HCT116 (cell line): ENCODE measurements around the gene HIRA. TPM values are rescaled to one million over a fixed set of nuclear protein-coding genes. Genes with fewer than 3 reads are reported as not detected.

ENCODE experiments used
- ATAC-seq: fragments of 200-7000 bp; cut with Tn5 transposase; 2 replicates; pipeline ENCODE4 v1.9.1; 2020; ENCODE audit warnings: mild to moderate bottlenecking, moderate library complexity
- BruUV-seq: library from RNA; stranded (reverse); fragments of 400-500 nt; replicated peaks from 2 replicates; lab custom pipeline; 2021; lab: Mats Ljungman, UMichigan
- CTCF ChIA-PET: fragments of 300-600 bp; sonication (Branson Sonifier 250); formaldehyde crosslinking; loops from one replicate; lab custom pipeline; 2021; ENCODE audit warnings: antibody characterized with exemption; lab: Charles Lee
- POLR2A ChIA-PET: fragments of 300-600, 350-600 bp; sonication (Branson Sonifier 250); formaldehyde crosslinking; loops from one replicate; lab custom pipeline; 2021; ENCODE audit warnings: antibody characterized with exemption; lab: Charles Lee
- RAD21 ChIA-PET, 2 experiments: fragments of 300-600 bp; sonication (Branson Sonifier 250); formaldehyde crosslinking; loops; one replicate each; lab custom pipeline; 2023; ENCODE audit warnings: low total read pairs in 2 of 2; ENCODE audit not compliant: uncharacterized antibody in 2 of 2, unreplicated experiment in 2 of 2, low non-redundant PET in 1 of 2; lab: Charles Lee
- DNase-seq: peaks from one replicate; pipeline ENCODE4 v3.0.0-alpha.2; 2010; ENCODE audit warnings: low read depth, low spot score
- H2AFZ ChIP-seq: fragments of 200-600 bp; shearing (Covaris generic), sonication (generic); 2 replicates; pipeline ENCODE4 v1.6.1; 2017; ENCODE audit warnings: low read depth, mixed run types, mixed read lengths, antibody characterized with exemption, low read length; ENCODE audit not compliant: poor library complexity, severe bottlenecking
- H3K27ac ChIP-seq: 2 replicates; pipeline ENCODE4 v1.5.1; 2012; ENCODE audit warnings: low read depth, low read length
- H3K27me3 ChIP-seq: fragments of 200-600 bp; sonication (generic); 2 replicates; pipeline ENCODE4 v1.6.1; 2016; ENCODE audit warnings: mixed run types, low read length, mixed read lengths; ENCODE audit not compliant: insufficient read depth
- H3K36me3 ChIP-seq, 2 experiments: fragments of 200-500 bp in 1 of 2; fragments of 200-600 bp in 1 of 2; sonication (Bioruptor generic) in 1 of 2; sonication (generic) in 1 of 2; 2 replicates each; pipeline versions ENCODE4 v1.5.1 to v1.6.1; 2014 to 2016; ENCODE audit warnings: low read length in 2 of 2, inconsistent platforms in 1 of 2, mixed read lengths in 1 of 2, mixed run types in 1 of 2; ENCODE audit not compliant: insufficient read depth in 2 of 2, control insufficient read depth in 1 of 2
- H3K4me1 ChIP-seq, 2 experiments: fragments of 200-600 bp in 1 of 2; sonication (generic) in 1 of 2; 2 replicates each; pipeline versions ENCODE4 v1.5.1 to v1.6.1; 2012 to 2017; ENCODE audit warnings: low read length in 2 of 2, inconsistent platforms in 1 of 2, mild to moderate bottlenecking in 1 of 2, mixed read lengths in 1 of 2, mixed run types in 1 of 2, moderate library complexity in 1 of 2; ENCODE audit not compliant: insufficient read depth in 2 of 2, control insufficient read depth in 1 of 2
- H3K4me2 ChIP-seq: fragments of 200-600 bp; sonication (generic); 2 replicates; pipeline ENCODE4 v1.6.1; 2017; ENCODE audit warnings: mixed run types, low read length, mixed read lengths
- H3K4me3 ChIP-seq, 2 experiments: fragments of 200-600 bp in 1 of 2; sonication (generic) in 1 of 2; replicated peaks in 1 of 2; 2 replicates each; pipeline ENCODE4 v1.5.1; 2011 to 2016; ENCODE audit warnings: low read length in 2 of 2, control low read depth in 1 of 2, low read depth in 1 of 2, mild to moderate bottlenecking in 1 of 2, mixed read lengths in 1 of 2, mixed run types in 1 of 2
- H3K79me2 ChIP-seq: fragments of 200-600 bp; sonication (generic); 2 replicates; pipeline ENCODE4 v1.6.1; 2017; ENCODE audit warnings: mild to moderate bottlenecking, mixed run types, low read length, moderate library complexity, mixed read lengths; ENCODE audit not compliant: insufficient read depth
- H3K9ac ChIP-seq: fragments of 200-600 bp; sonication (generic); 2 replicates; pipeline ENCODE4 v1.6.1; 2016; ENCODE audit warnings: low read length, mixed read lengths
- H3K9me2 ChIP-seq: fragments of 200-600 bp; sonication (generic), shearing (Covaris generic); 2 replicates; pipeline ENCODE4 v1.6.1; 2017; ENCODE audit warnings: mixed run types, mild to moderate bottlenecking, moderate library complexity; ENCODE audit not compliant: insufficient read depth
- H3K9me3 ChIP-seq, 2 experiments: fragments of 200-500 bp in 1 of 2; fragments of 200-600 bp in 1 of 2; sonication (Bioruptor generic) in 1 of 2; sonication (generic) in 1 of 2; 2 replicates each; pipeline ENCODE4 v1.6.1; 2014 to 2017; ENCODE audit warnings: low read length in 2 of 2, mixed read lengths in 2 of 2, inconsistent platforms in 1 of 2, low read depth in 1 of 2, mild to moderate bottlenecking in 1 of 2, mixed run types in 1 of 2, moderate library complexity in 1 of 2; ENCODE audit not compliant: control insufficient read depth in 1 of 2, insufficient read depth in 1 of 2
- H4K20me1 ChIP-seq: fragments of 200-600 bp; sonication (generic), shearing (Covaris generic); 2 replicates; pipeline ENCODE4 v1.6.1; 2017; ENCODE audit warnings: mixed run types, mild to moderate bottlenecking, moderate library complexity; ENCODE audit not compliant: insufficient read depth
- EGR1 ChIP-seq: IDR thresholded peaks from 2 replicates; pipeline ENCODE4 v1.6.1; 2012; ENCODE audit warnings: low read depth
- EZH2phosphoT487 ChIP-seq: fragments of 200-600 bp; IDR thresholded peaks from 2 replicates; pipeline ENCODE4 v1.6.1; 2018; ENCODE audit warnings: antibody characterized with exemption, borderline replicate concordance
- JUND ChIP-seq: IDR thresholded peaks from 2 replicates; pipeline ENCODE4 v1.6.1; 2012
- POLR2A ChIP-seq: IDR thresholded peaks from 2 replicates; pipeline ENCODE4 v1.7.0; 2011; ENCODE audit warnings: borderline replicate concordance; ENCODE audit not compliant: insufficient read depth, insufficient read length; ENCODE audit errors: extremely low read depth
- SIN3A ChIP-seq: IDR thresholded peaks from 2 replicates; pipeline ENCODE4 v1.6.1; 2012; ENCODE audit warnings: low read depth
- TCF7L2 ChIP-seq: IDR thresholded peaks from 2 replicates; pipeline ENCODE4 v1.7.0; 2011; ENCODE audit warnings: borderline replicate concordance, inconsistent platforms; ENCODE audit not compliant: insufficient read depth, insufficient read length; ENCODE audit errors: extremely low read depth
- intact Hi-C: fragments of 100-400 bp; cut with micrococcal nuclease; formaldehyde crosslinking; loops from 2 replicates; pipeline ENCODE4 v1.10.0; 2022
- total RNA-seq: library from RNA; stranded (reverse); gene quantifications from one replicate; pipeline ENCODE4 v1.2.1, GENCODE V29; 2021; ENCODE audit not compliant: unreplicated experiment
- TF ChIP-seq, protein P1 (sequence below): IDR thresholded peaks from 2 replicates; pipeline ENCODE4 v1.6.1; 2012
- TF ChIP-seq, protein P2 (sequence below): IDR thresholded peaks from 2 replicates; pipeline ENCODE4 v1.6.1; 2012; ENCODE audit warnings: low read depth
- TF ChIP-seq, protein P3 (sequence below), 3 experiments: fragments of 200-600 bp in 1 of 3; sonication (generic) in 1 of 3; IDR thresholded peaks in 2 of 3; conservative IDR thresholded peaks in 1 of 3; 2 replicates each; pipeline ENCODE4 v1.5.1; 2012 to 2017; ENCODE audit warnings: low read depth in 2 of 3, low read length in 2 of 3, antibody characterized with exemption in 1 of 3, borderline replicate concordance in 1 of 3, control low read depth in 1 of 3, mild to moderate bottlenecking in 1 of 3, mixed read lengths in 1 of 3, mixed run types in 1 of 3, moderate library complexity in 1 of 3; ENCODE audit not compliant: insufficient read depth in 1 of 3

The HIRA gene
- total RNA-seq, 1 experiment from 2014 or later = 30.6 TPM

DNA sequence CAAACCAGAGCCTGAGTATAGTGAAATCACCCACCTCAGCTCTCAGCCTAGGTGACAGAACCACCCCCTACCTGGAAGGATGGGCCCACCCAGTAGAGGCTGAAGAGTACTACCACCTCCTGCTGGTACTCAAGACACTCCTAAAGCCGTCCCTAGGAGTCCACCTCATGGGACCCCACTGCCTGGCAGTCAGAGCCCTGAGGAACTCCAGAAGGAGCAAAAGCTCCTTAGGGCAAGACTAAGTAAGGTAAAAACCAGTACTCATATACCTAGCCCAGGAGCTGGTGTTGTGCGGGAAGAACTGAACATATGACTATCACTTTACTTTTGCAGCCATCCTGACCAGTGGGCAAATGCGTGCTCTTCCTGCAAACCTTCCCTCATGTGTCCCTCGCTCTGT lies 36.3 kb downstream of the HIRA start:
- Histone ChIP-seq H4K20me1 (no peaks in the 10 kb centered on the region), H3K79me2 (no peaks in the 10 kb centered on the region), H3K27me3 (no peaks in the 10 kb centered on the region), H3K4me3 (no peak overlapping the region), H2AFZ (no peak overlapping the region), H3K9me2 (no peaks in the 10 kb centered on the region), H3K36me3 (peaks cover 19 to 41% of the 10 kb centered on the region in 2 experiments; a peak in 3 of 4 replicates), H3K4me1 (no peaks in the 10 kb centered on the region), H3K4me2 (no peak overlapping the region), H3K9ac (no peak overlapping the region), H3K9me3 (no peaks in the 10 kb centered on the region), H3K27ac (no peak overlapping the region)
- intact Hi-C loops = no loop called here
- ATAC-seq (no peak), DNase-seq (no peak)
- TF ChIP-seq JUND (no peak), EGR1 (no peak), EZH2phosphoT487 (no peak), TCF7L2 (no peak), SIN3A (no peak), POLR2A (no peak)
- TF ChIP-seq, protein P1, sequence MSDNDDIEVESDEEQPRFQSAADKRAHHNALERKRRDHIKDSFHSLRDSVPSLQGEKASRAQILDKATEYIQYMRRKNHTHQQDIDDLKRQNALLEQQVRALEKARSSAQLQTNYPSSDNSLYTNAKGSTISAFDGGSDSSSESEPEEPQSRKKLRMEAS = no peak
- TF ChIP-seq, protein P2, sequence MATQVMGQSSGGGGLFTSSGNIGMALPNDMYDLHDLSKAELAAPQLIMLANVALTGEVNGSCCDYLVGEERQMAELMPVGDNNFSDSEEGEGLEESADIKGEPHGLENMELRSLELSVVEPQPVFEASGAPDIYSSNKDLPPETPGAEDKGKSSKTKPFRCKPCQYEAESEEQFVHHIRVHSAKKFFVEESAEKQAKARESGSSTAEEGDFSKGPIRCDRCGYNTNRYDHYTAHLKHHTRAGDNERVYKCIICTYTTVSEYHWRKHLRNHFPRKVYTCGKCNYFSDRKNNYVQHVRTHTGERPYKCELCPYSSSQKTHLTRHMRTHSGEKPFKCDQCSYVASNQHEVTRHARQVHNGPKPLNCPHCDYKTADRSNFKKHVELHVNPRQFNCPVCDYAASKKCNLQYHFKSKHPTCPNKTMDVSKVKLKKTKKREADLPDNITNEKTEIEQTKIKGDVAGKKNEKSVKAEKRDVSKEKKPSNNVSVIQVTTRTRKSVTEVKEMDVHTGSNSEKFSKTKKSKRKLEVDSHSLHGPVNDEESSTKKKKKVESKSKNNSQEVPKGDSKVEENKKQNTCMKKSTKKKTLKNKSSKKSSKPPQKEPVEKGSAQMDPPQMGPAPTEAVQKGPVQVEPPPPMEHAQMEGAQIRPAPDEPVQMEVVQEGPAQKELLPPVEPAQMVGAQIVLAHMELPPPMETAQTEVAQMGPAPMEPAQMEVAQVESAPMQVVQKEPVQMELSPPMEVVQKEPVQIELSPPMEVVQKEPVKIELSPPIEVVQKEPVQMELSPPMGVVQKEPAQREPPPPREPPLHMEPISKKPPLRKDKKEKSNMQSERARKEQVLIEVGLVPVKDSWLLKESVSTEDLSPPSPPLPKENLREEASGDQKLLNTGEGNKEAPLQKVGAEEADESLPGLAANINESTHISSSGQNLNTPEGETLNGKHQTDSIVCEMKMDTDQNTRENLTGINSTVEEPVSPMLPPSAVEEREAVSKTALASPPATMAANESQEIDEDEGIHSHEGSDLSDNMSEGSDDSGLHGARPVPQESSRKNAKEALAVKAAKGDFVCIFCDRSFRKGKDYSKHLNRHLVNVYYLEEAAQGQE = no peak
- TF ChIP-seq, protein P3, sequence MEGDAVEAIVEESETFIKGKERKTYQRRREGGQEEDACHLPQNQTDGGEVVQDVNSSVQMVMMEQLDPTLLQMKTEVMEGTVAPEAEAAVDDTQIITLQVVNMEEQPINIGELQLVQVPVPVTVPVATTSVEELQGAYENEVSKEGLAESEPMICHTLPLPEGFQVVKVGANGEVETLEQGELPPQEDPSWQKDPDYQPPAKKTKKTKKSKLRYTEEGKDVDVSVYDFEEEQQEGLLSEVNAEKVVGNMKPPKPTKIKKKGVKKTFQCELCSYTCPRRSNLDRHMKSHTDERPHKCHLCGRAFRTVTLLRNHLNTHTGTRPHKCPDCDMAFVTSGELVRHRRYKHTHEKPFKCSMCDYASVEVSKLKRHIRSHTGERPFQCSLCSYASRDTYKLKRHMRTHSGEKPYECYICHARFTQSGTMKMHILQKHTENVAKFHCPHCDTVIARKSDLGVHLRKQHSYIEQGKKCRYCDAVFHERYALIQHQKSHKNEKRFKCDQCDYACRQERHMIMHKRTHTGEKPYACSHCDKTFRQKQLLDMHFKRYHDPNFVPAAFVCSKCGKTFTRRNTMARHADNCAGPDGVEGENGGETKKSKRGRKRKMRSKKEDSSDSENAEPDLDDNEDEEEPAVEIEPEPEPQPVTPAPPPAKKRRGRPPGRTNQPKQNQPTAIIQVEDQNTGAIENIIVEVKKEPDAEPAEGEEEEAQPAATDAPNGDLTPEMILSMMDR (IDR thresholded peaks at IDR 0.05 in 2 of 3, conservative IDR thresholded peaks at IDR 0.05 in 1 of 3; ENCODE audit: borderline replicate concordance in 1 of 3, insufficient read depth in 1 of 3, low read depth in 2 of 3, low read length in 2 of 3) = no peak
- ChIA-PET RAD21 (no interaction called here), CTCF (no interaction called here), POLR2A (interaction anchor here (0.6 kb wide), 1 partner anchor 104 kb away, joined by 3 read pairs; the partner anchor contains the start of gene CLTCL1)
- no TSS peak for BruUV-seq
